GM10248 (cell line): ENCODE data around the gene BAHCC1.

Experiments
- CTCF ChIA-PET: fragments of 300-600 bp; sonication (Branson Sonifier 250); formaldehyde crosslinking; extraction: SDS; loops from one replicate; lab custom pipeline; 2021; ENCODE audit warnings: antibody characterized with exemption; lab: Yijun Ruan, JAX
- POLR2A ChIA-PET: fragments of 350-650 bp; sonication (Branson Sonifier 250); formaldehyde crosslinking; extraction: SDS; loops from one replicate; lab custom pipeline; 2020; ENCODE audit warnings: antibody characterized with exemption; lab: Yijun Ruan, JAX
- DNase-seq: peaks from one replicate; pipeline ENCODE4 v3.0.0; 2012; ENCODE audit errors: extremely low spot score
- TF ChIP-seq, protein P1 (sequence below): IDR thresholded peaks from 2 replicates; pipeline ENCODE4 v1.5.1; 2012; ENCODE audit warnings: mild to moderate bottlenecking, low read depth; ENCODE audit errors: extremely low read depth, missing control alignments, control extremely low read depth

The BAHCC1 gene

DNA sequence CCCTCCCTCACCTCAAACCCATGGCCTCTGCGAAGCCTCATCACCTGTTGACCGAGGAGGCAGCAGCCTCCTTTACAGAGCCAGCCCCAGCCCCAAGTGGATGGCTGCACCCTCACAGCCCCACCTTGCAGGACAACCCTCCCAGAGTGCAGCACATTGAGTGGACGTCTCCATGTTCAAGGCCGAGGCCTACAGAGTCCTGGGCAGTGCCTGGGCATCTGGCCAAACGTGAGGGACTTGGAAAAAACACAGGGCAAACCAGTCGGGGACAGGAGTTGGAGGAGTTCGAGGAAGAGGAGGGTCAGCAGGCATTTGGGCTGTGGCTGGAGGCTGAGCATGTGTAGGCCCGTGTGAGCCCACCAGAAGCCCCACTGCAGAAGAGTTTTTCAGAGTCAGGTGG, 77.8 kb downstream of the BAHCC1 start:
- ChIA-PET POLR2A (no interaction called here), CTCF (interaction anchor here (1.7 kb wide), 1 partner anchor 10 kb away, joined by 5 read pairs; no protein-coding TSS in a partner anchor)
- DNase-seq = no peak
- TF ChIP-seq, protein P1, sequence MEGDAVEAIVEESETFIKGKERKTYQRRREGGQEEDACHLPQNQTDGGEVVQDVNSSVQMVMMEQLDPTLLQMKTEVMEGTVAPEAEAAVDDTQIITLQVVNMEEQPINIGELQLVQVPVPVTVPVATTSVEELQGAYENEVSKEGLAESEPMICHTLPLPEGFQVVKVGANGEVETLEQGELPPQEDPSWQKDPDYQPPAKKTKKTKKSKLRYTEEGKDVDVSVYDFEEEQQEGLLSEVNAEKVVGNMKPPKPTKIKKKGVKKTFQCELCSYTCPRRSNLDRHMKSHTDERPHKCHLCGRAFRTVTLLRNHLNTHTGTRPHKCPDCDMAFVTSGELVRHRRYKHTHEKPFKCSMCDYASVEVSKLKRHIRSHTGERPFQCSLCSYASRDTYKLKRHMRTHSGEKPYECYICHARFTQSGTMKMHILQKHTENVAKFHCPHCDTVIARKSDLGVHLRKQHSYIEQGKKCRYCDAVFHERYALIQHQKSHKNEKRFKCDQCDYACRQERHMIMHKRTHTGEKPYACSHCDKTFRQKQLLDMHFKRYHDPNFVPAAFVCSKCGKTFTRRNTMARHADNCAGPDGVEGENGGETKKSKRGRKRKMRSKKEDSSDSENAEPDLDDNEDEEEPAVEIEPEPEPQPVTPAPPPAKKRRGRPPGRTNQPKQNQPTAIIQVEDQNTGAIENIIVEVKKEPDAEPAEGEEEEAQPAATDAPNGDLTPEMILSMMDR = no peak

- POLR2A ChIA-PET = no interaction called here
- TF ChIP-seq, protein P1 = no peak
- no peak for DNase-seq
- CTCF ChIA-PET = interaction anchor here (1.4 to 1.7 kb wide), 2 partner anchors 8 to 183 kb away, joined by 3 to 5 read pairs; no protein-coding TSS in a partner anchor
Observed at GRCh38 chr17:81474958-81475357, 79.7 kb downstream of the BAHCC1 start.

DNA sequence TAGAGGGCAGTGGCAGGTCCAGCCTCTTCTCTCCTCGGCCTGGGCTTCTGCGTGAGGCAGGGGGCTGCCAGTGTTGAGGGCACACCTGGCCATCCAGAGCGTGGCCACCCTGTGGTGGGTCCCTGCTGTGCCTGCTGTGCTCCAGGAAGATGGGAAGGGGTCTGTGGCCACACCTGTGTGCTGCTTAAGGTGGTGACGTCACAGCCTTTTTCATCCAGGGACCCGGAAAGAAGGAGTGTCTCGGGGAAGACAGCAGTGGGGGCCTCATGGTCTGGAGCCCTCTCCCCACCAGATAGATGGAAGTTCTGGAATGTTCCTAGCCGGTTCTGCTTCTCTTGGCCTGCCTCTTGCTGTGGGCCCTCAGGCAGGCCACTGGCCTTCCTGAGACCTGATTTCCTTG, 80.8 kb downstream of the BAHCC1 start:
- ChIA-PET CTCF (no interaction called here), POLR2A (no interaction called here)
- no peak for DNase-seq
- TF ChIP-seq, protein P1 = no peak

GRCh38 chr17:81476635-81477034, 81.4 kb downstream of the BAHCC1 start:
- POLR2A ChIA-PET = no interaction called here
- TF ChIP-seq, protein P1 = no peak
- CTCF ChIA-PET = no interaction called here
- no peak for DNase-seq

DNA sequence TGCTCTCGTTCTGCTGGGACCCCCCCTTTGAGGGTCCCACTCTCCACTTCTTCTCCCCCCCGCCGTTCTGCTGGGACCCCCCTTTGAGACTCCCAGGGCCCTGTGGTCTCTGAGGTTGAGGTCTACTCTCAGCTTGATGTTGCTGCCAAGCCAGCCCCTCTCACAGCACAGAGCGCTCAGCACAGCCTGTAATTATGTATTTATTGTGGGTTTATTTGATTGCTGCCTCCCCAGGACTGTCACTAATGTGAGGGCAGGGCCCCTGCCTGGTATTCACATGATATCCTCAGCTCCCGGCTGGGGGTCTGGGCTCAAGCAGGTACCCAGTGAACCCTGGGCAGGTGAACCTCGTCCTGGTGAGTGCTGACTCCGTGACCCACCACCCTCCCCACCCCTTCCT, 81.9 kb downstream of the BAHCC1 start:
- ChIA-PET POLR2A (no interaction called here), CTCF (no interaction called here)
- DNase-seq = no peak
- TF ChIP-seq, protein P1 = no peak

DNA sequence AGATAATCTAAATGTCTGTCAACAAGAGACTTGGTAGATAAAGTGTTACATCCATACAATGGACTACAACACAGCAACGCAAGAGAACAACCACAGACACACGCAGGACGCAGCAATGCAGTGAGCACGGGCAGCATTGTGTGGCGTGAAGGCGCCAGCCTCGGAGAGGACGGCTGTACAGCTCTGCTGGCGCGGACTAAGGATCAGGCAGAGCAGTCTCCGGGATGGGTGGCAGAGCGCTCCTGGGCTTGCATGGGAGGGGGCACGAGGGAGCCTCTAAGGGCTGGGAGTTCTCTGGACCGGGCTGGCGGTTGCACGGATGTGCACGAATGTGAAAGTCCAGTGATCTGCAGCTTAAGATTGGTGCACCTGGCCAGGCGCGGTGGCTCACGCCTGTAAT, 82.9 kb downstream of the BAHCC1 start:
- DNase-seq = no peak
- TF ChIP-seq, protein P1 = no peak
- ChIA-PET CTCF (no interaction called here), POLR2A (interaction anchor here (0.7 kb wide), 1 partner anchor 435 kb away, joined by 3 read pairs; no protein-coding TSS in a partner anchor)
